Right atrium auricular region (tissue), 2 donors: Measurements from ENCODE around the gene DNTTIP2. TPM values are rescaled to one million over a fixed set of nuclear protein-coding genes. Genes with fewer than 3 reads are reported as not detected.

Experiments used
- DNase-seq: peaks from one replicate; pipeline ENCODE4 v3.0.0-alpha.2; 2019; ENCODE audit warnings: low spot score
- H3K27ac ChIP-seq, 2 donors: fragments of 200-600 bp; sonication (generic); 1 replicate in 1 of 2; 2 replicates in 1 of 2; pipeline ENCODE4 v1.5.1; 2016 to 2019
- H3K27me3 ChIP-seq, 2 donors: fragments of 200-600 bp; sonication (generic); one replicate each; pipeline versions ENCODE4 v1.5.1 to v1.6.0; 2017 to 2019
- H3K36me3 ChIP-seq: fragments of 200-600 bp; sonication (generic); one replicate; pipeline ENCODE4 v1.5.1; 2016
- H3K4me1 ChIP-seq, 2 donors: fragments of 200-600 bp; sonication (generic); one replicate each; pipeline versions ENCODE4 v1.5.1 to v1.6.0; 2017 to 2019
- H3K4me3 ChIP-seq, 2 donors: fragments of 200-600 bp; sonication (generic); 1 replicate in 1 of 2; 2 replicates in 1 of 2; pipeline ENCODE4 v1.5.1; 2017 to 2019; ENCODE audit warnings: mild to moderate bottlenecking in 1 of 2, moderate library complexity in 1 of 2
- H3K9me3 ChIP-seq, 2 donors: fragments of 200-600 bp; sonication (generic); one replicate each; pipeline ENCODE4 v1.5.1; 2019
- CTCF ChIP-seq, 2 donors: fragments of 200-600 bp; sonication (generic); IDR thresholded peaks; one replicate each; pipeline ENCODE4 v1.5.1; 2019; ENCODE audit warnings: antibody characterized with exemption in 2 of 2
- total RNA-seq, 2 donors: library from RNA; depleted of rRNA; stranded (reverse); fragments of >200 nt; gene quantifications; one replicate each; pipeline ENCODE4 v1.1.0, GENCODE V29; 2016

The DNTTIP2 gene
- total RNA-seq, 2 donors from 2014 or later: 19.7 to 24.7 TPM

- H3K9me3 ChIP-seq: no peaks in the 10 kb centered on the region
- no peak for TF ChIP-seq CTCF (IDR thresholded peaks at IDR 0.05)
- H3K36me3 ChIP-seq: peaks cover 5% of the 10 kb centered on the region
- H3K27ac ChIP-seq: no peak overlapping the region
- H3K27me3 ChIP-seq: no peaks in the 10 kb centered on the region
- H3K4me3 ChIP-seq: no peak overlapping the region
- DNase-seq: no peak
- H3K4me1 ChIP-seq: peaks cover 0 to 20% of the 10 kb centered on the region in 2 donors
Observed at GRCh38 chr1:93842750-93843500, 36.1 kb downstream of the DNTTIP2 start.

- no peak for DNase-seq
- Histone ChIP-seq H3K36me3 (peaks cover 5% of the 10 kb centered on the region), H3K27ac (no peak overlapping the region), H3K4me1 (peaks cover 0 to 19% of the 10 kb centered on the region in 2 donors), H3K27me3 (no peaks in the 10 kb centered on the region), H3K9me3 (no peaks in the 10 kb centered on the region), H3K4me3 (no peak overlapping the region)
- no peak for TF ChIP-seq CTCF (IDR thresholded peaks at IDR 0.05)
Observed at GRCh38 chr1:93841771-93842170, 37.2 kb downstream of the DNTTIP2 start.

GRCh38 chr1:93840956-93841482 lies 38.0 kb downstream of the DNTTIP2 start:
- H3K27me3 ChIP-seq: no peaks in the 10 kb centered on the region
- no peak for TF ChIP-seq CTCF (IDR thresholded peaks at IDR 0.05)
- peaks cover 5% of the 10 kb centered on the region for H3K36me3 ChIP-seq
- H3K4me1 ChIP-seq: peaks cover 0 to 17% of the 10 kb centered on the region in 2 donors
- H3K9me3 ChIP-seq: no peaks in the 10 kb centered on the region
- H3K27ac ChIP-seq: no peak overlapping the region
- no peak for DNase-seq
- no peak overlapping the region for H3K4me3 ChIP-seq

- H3K27ac ChIP-seq: no peak overlapping the region
- peaks cover 5% of the 10 kb centered on the region for H3K36me3 ChIP-seq
- H3K4me3 ChIP-seq: no peak overlapping the region
- peaks cover 0 to 10% of the 10 kb centered on the region in 2 donors for H3K4me1 ChIP-seq
- no peak for TF ChIP-seq CTCF (IDR thresholded peaks at IDR 0.05)
- no peaks in the 10 kb centered on the region for H3K9me3 ChIP-seq
- no peaks in the 10 kb centered on the region for H3K27me3 ChIP-seq
- no peak for DNase-seq
Observed at GRCh38 chr1:93839753-93840152, 39.3 kb downstream of the DNTTIP2 start.

GRCh38 chr1:93839307-93839706 lies 39.7 kb downstream of the DNTTIP2 start:
- H3K27me3 ChIP-seq: no peaks in the 10 kb centered on the region
- H3K9me3 ChIP-seq: no peaks in the 10 kb centered on the region
- no peak overlapping the region for H3K27ac ChIP-seq
- H3K4me3 ChIP-seq: no peak overlapping the region
- DNase-seq: no peak
- peaks cover 5% of the 10 kb centered on the region for H3K36me3 ChIP-seq
- H3K4me1 ChIP-seq: peaks cover 0 to 5% of the 10 kb centered on the region in 2 donors
- TF ChIP-seq CTCF (IDR thresholded peaks at IDR 0.05): no peak
